A673 (cell line): ENCODE results near the gene LMO7. TPM values are rescaled to one million over a fixed set of nuclear protein-coding genes. Genes with fewer than 3 reads are reported as not detected.

Experiments used
- BruUV-seq: library from RNA; stranded (reverse); fragments of 400-500 nt; replicated peaks from 2 replicates; lab custom pipeline; 2021; lab: Mats Ljungman, UMichigan
- CTCF ChIA-PET: fragments of 300-600 bp; sonication (Branson Sonifier 250); formaldehyde crosslinking; loops from one replicate; lab custom pipeline; 2022; ENCODE audit warnings: antibody characterized with exemption; lab: Charles Lee
- POLR2A ChIA-PET: fragments of 300-600 bp; sonication (Branson Sonifier 250); formaldehyde crosslinking; loops from one replicate; lab custom pipeline; 2022; ENCODE audit warnings: antibody characterized with exemption; ENCODE audit not compliant: low non-redundant PET; lab: Charles Lee
- DNase-seq: peaks from one replicate; pipeline ENCODE4 v3.0.0-alpha.2; 2015; ENCODE audit warnings: low spot score
- H3K27ac ChIP-seq: fragments of 200-600 bp; sonication (generic); 2 replicates; pipeline ENCODE4 v1.5.1; 2016; ENCODE audit warnings: mixed run types, low read depth, mild to moderate bottlenecking, mixed read lengths, antibody characterized with exemption, low read length; ENCODE audit not compliant: poor library complexity, severe bottlenecking
- H3K27me3 ChIP-seq: fragments of 200-600 bp; sonication (generic); replicated peaks from 2 replicates; pipeline ENCODE4 v1.6.1; 2017; ENCODE audit warnings: mixed run types, low read depth, mild to moderate bottlenecking, mixed read lengths, antibody characterized with exemption, low read length; ENCODE audit not compliant: insufficient read depth, poor library complexity
- H3K36me3 ChIP-seq: fragments of 200-600 bp; sonication (generic); 2 replicates; pipeline ENCODE4 v1.6.1; 2016; ENCODE audit warnings: mixed run types, mild to moderate bottlenecking, mixed read lengths, antibody characterized with exemption, low read length; ENCODE audit not compliant: insufficient read depth, poor library complexity, severe bottlenecking
- H3K4me1 ChIP-seq: fragments of 200-600 bp; sonication (generic); 2 replicates; pipeline ENCODE4 v1.6.1; 2017; ENCODE audit warnings: mixed run types, mild to moderate bottlenecking, mixed read lengths, antibody characterized with exemption, low read length; ENCODE audit not compliant: insufficient read depth, poor library complexity, severe bottlenecking
- H3K4me3 ChIP-seq: fragments of 200-600 bp; sonication (generic); 2 replicates; pipeline ENCODE4 v1.5.1; 2016; ENCODE audit warnings: low read depth, mixed run types, mild to moderate bottlenecking, mixed read lengths, low read length; ENCODE audit not compliant: poor library complexity, severe bottlenecking
- H3K9me3 ChIP-seq: fragments of 200-600 bp; sonication (generic); 2 replicates; pipeline ENCODE4 v1.6.1; 2016; ENCODE audit warnings: mixed run types, low read depth, mild to moderate bottlenecking, mixed read lengths, antibody characterized with exemption, low read length; ENCODE audit not compliant: poor library complexity, severe bottlenecking
- CTCF ChIP-seq: fragments of 300-800, 200-600 bp; sonication (generic); conservative IDR thresholded peaks from 2 replicates; pipeline ENCODE4 v1.5.1; 2017; ENCODE audit warnings: low read depth, mild to moderate bottlenecking, antibody characterized with exemption, low read length, moderate library complexity, mixed read lengths
- EZH2 ChIP-seq: fragments of 200-600 bp; sonication (generic); IDR thresholded peaks from 2 replicates; pipeline ENCODE4 v1.6.1; 2017; ENCODE audit warnings: borderline replicate concordance, low read depth, mild to moderate bottlenecking, mixed read lengths, antibody characterized with exemption, low read length; ENCODE audit not compliant: poor library complexity, severe bottlenecking
- intact Hi-C: fragments of 100-400 bp; cut with micrococcal nuclease; formaldehyde crosslinking; loops from one replicate; pipeline ENCODE4 v1.10.0; 2022; ENCODE audit not compliant: unreplicated experiment
- total RNA-seq: library from RNA; stranded (reverse); gene quantifications from 2 replicates; pipeline ENCODE4 v1.2.3, GENCODE V29; 2021

The LMO7 gene
- total RNA-seq, 1 experiment from 2014 or later, result 20.3 TPM

- Histone ChIP-seq H3K4me1 (peaks cover 16% of the 10 kb centered on the region), H3K27ac (no peak overlapping the region), H3K36me3 (no peaks in the 10 kb centered on the region), H3K9me3 (peaks cover 10% of the 10 kb centered on the region), H3K4me3 (no peak overlapping the region), H3K27me3 (no peaks in the 10 kb centered on the region)
- BruUV-seq, result no TSS peak
- POLR2A ChIA-PET, result no interaction called here
- intact Hi-C loops, result no loop called here
- no peak for TF ChIP-seq CTCF
- no peak for TF ChIP-seq EZH2
- DNase-seq, result no peak
- CTCF ChIA-PET, result no interaction called here
These were observed 126.2 kb downstream of the LMO7 start for GRCh38 chr13:75762076-75762937.

GRCh38 chr13:75762955-75763354 is 126.8 kb downstream of the LMO7 start:
- BruUV-seq, result no TSS peak
- intact Hi-C loops, result no loop called here
- TF ChIP-seq CTCF, result no peak
- no peak for TF ChIP-seq EZH2
- CTCF ChIA-PET, result no interaction called here
- no peak overlapping the region for H3K4me3 ChIP-seq
- POLR2A ChIA-PET, result no interaction called here
- no peak overlapping the region for H3K27ac ChIP-seq
- H3K9me3 ChIP-seq, result peaks cover 10% of the 10 kb centered on the region
- no peak for DNase-seq
- H3K36me3 ChIP-seq, result no peaks in the 10 kb centered on the region
- H3K27me3 ChIP-seq, result no peaks in the 10 kb centered on the region
- peaks cover 22% of the 10 kb centered on the region for H3K4me1 ChIP-seq

- TF ChIP-seq CTCF (no peak), EZH2 (no peak)
- Histone ChIP-seq H3K4me3 (no peak overlapping the region), H3K4me1 (peaks cover 28% of the 10 kb centered on the region), H3K36me3 (no peaks in the 10 kb centered on the region), H3K27me3 (no peaks in the 10 kb centered on the region), H3K9me3 (peaks cover 10% of the 10 kb centered on the region), H3K27ac (no peak overlapping the region)
- DNase-seq, result no peak
- ChIA-PET POLR2A (no interaction called here), CTCF (no interaction called here)
- BruUV-seq, result no TSS peak
- intact Hi-C loops, result no loop called here
These were observed 127.4 kb downstream of the LMO7 start for GRCh38 chr13:75763512-75763911.
